GM18517 (cell line): Measurements from ENCODE around the gene FRAS1.
"Not testable (repeated sequence)": the region's sequence is repeated elsewhere in the genome, so short reads cannot be mapped to it uniquely, and the experiment has no call there.

ENCODE experiments used
- ATAC-seq: cut with Tn5 transposase; IDR thresholded peaks from one replicate; pipeline ENCODE4 v1.9.1; 2021; ENCODE audit warnings: mild to moderate bottlenecking, moderate library complexity; ENCODE audit not compliant: unreplicated experiment

Gene FRAS1

DNA sequence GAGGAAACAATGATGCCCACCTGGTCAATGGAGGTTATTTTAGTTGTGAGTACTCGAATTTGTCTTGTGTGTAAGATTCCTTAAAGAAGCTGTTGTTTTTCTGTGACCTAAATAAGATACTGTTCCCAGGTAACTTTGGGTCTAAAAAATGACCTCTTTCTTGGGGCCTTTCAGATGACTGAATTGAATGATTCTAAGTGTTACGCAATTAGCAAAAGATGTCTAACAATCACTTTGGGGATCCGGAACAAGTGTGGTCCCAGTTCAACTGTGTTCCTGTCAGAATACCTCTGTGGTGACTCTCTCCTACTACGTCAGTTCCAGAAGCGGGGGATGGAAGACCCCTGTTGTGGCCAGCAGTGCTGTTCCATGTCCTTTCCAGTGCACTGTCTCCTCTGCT lies 99.4 kb downstream of the FRAS1 start:
- no peak for ATAC-seq

DNA sequence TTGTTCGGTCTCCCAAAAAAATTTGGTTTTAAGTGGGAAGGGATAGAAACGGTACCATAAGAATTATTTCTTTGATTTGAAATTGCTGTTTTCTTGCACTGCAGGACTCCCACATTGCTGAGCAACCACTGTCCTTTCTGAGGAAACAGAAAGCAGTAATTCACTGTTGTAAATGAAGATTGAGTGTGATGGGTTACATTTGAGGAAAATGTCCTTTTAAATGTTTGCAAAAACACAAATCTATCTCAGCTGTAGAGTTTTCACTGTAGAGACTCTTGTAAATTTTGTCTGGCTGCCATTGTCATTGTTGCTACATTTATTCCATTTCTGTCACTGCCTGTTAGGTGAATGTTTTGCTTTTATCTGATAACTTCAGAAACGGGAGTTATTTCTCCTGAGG lies 105.2 kb downstream of the FRAS1 start:
- no peak for ATAC-seq

DNA sequence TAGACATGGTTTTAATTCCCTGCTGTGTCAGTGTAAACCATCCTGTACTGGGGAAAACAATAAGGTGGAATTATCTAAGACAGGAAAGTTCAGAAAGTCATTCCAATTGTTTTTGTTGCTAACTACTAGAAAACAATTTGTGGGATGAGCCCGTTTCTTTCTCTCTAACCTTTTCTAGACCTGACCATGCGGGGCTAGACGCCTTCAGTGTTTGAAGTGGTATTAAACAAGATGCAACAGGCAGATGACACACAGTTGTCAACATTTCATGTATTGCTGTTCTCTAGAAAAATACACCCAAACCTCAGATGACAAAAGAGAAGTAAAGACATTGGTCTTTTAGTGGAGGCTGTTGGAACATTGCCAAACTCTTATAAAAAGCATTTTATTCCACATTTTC lies 105.7 kb downstream of the FRAS1 start:
- no peak for ATAC-seq

DNA sequence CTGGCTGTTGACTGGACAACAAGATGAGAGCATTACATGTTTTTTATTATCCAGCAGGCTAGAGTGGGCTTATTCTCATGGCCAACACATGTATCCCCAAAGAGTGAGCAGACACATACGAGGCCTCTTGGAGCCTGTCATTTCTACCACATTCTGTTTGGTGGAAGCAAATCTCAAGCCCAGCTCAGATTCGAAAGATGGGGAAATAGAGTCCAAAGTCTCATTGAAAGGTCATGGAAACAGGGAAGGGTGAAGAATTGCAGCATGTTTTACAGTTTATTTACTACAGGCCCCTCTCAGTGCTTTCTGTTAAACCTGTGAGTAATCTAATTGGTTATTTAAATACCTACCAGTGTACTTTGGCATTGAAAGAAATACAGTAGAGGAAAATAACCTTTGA lies 108.6 kb downstream of the FRAS1 start:
- ATAC-seq, result no peak

DNA sequence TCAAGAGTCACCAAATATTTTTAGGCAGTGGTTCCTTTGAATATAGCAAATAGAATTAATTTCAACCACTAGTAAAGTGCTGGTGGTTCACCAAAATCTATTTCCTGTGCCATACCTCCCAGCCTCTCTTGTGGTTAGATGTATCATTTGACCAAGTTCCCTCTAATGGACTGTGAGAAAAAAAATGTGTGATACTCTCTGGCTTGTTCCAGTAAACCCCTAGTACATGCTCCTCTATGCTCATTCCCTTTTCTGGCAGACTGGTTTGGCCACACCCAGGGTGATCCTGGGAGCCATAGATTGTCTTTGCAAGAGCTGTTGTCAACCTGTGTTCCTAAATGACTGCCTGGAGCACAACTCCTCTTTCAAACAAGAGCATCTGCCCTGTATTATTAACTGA lies 109.5 kb downstream of the FRAS1 start:
- no peak for ATAC-seq

DNA sequence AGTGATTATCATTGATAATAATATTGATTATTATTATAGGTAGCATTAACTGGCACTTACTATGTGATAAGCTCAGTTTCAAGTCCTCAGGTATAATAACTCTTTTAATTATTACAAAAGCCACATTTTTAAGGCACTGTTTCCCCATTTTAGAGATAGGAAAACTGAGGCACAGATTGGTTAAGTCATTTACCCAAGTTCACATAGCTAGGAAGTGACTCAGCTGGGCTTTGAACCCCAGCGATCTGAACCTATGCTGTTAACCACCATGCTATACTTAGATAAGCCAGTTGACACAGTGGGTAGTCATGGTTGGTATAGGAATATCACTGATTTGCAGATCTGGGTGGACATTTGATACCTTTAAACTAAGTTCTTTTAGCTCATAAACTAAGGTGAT lies 110.4 kb downstream of the FRAS1 start:
- no peak for ATAC-seq

DNA sequence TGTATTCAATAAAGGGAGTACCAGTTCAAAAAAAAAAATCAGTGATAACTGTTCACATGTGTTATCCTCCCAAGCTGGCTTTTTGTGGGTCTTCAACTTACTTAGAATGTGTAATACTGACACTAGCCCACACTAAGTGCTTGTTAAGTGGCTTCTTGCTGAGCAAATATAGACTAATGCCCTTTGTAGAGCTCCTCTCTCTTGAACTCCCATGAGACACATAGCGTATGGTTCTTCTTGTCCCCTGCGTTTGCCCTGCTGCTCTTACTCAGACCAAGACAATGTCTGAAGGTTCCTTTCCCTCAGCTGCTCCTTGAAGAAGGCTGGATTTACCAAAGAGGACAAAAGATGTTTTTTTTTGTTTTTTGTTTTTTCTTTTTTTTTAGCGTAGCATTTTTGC lies 110.9 kb downstream of the FRAS1 start:
- ATAC-seq, result no peak

DNA sequence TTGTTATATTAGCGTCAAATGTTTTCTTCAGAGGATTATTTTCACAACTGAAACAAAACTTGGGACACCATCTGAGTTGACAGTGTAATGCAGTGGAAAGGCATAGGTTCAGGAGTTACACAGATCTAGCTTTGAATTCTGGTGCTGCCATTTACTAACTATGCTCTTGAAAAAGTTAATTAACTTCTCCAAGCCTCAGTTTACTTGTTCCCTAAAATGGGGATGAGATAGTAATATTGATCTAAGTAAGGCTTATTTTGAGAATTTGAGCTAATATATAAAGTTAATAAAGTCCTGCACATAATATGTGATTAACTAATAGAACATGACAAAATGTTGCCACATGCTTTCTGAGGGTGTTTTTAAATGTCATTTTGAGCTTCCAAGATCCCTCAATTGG lies 112.6 kb downstream of the FRAS1 start:
- ATAC-seq, result no peak

DNA sequence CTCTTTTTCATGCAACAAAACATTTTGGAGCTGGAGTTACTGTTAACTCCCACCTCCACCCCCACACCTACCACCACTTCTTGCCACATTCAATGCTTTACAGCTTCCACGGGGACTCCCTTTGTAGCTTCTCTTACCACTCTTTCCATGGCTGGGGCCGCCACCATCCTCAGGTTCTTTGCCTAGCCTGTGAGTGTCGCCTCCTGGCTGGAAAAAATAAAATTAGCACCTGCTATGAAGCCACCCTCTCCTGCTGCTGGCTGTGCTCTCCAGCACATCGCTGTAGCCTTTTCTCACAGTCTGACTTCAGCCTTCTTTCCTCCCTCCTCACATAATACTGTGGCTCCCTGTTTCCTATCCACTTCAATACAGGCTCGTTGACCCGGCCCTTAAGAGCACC lies 114.4 kb downstream of the FRAS1 start:
- no peak for ATAC-seq

DNA sequence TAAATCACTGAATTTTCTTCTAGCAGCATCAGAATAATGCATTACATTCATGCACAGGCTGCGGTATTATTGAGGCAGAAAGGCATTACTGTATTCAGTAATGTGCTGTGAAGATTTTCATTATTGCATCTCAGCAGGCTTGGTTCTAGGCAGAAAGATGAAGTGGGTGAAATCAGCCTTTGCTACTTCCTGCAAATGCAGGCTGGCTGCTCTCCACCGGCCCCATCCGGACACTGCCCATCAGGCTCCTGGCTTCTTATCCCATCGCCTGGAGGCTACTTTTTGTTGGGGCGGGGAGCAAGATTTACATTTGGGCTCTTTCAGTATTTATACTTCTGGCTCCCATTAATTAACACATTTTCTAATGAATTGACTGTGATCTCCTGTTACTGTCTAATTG lies 117.8 kb downstream of the FRAS1 start:
- no peak for ATAC-seq

DNA sequence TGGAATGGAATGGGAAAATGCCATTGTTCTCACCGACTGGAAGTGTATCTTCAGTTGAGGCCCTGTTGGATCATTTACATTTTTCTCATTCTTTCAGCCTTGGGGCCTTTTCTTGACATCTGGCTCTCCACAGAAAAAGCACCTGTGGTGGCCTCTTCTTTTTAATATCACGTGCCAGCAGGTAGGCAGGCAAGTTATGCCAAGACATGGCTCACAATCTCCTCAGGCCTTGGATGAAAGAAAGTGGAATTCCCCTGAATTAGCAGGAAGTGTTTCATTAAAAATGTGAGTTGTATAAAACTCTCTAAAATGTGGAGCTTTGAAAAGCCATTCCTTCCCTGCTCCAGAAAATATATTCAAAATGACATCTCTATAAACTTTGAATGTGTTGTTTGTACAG lies 122.1 kb downstream of the FRAS1 start:
- ATAC-seq, result no peak

DNA sequence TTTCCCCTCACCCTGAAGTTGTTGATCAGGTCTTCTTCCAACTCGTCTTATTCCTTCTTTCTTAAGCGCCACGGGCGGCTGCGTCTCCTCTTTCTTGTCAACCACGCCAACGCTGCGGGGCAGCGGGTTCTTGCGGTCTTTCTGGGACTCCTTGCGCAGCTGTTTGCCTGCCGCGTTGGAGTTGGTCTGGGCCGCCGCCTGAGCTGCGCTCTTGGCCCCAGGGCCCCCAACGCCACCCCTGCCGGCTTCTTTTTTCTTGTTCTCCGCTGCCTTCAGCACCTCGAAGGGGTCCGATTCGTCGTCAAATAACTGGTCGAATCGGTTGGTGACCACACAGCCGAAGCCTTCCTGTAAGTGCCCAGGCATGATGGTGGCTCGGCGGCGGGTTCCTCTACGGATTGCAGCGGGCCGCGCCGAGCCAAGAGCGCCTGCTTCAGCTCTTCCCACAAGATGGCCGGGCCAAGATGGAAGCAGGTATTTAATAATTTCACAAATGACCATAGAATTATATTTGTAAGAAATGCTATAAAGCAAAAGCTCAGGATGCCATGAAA lies 124.6 kb downstream of the FRAS1 start:
- ATAC-seq, result not testable (repeated sequence)

DNA sequence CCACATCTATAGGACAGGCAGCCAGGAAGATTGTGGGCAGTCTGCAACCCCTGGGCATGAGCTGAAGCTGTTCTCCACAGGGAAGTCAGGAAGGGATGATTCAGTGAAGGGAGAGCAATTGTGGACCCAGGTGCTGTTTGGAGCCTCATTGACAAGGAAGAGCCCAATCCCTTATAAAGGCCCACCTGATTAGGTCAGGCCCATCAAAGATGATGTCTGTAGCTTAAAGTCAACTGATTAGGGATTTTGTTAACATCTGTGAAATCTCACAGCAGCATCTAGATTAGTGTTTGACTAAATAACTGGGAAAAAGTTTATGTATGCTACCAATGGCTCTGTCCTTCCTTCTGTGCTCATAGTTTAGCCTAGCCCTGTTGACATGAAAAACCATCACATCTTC lies 127.5 kb downstream of the FRAS1 start:
- ATAC-seq, result no peak

DNA sequence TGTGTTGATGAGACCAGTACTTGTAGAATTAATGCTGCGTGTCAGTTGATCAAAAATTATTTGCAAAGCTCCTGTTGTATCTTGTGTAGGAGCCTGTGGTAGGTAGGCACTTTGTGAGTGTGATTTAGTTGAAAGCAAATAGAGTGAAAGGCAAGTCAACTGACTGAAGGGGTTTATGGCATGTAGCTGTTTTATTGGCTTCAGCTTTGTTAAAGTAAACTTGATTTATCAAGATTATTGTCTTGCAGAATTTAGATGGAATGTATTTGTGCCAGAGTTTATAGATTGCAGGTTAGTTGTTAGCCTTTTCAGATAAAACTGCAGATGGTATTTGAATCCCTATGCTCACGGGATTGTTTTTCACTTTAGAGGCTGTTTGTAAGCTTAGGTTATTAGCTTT lies 128.0 kb downstream of the FRAS1 start:
- ATAC-seq, result no peak

DNA sequence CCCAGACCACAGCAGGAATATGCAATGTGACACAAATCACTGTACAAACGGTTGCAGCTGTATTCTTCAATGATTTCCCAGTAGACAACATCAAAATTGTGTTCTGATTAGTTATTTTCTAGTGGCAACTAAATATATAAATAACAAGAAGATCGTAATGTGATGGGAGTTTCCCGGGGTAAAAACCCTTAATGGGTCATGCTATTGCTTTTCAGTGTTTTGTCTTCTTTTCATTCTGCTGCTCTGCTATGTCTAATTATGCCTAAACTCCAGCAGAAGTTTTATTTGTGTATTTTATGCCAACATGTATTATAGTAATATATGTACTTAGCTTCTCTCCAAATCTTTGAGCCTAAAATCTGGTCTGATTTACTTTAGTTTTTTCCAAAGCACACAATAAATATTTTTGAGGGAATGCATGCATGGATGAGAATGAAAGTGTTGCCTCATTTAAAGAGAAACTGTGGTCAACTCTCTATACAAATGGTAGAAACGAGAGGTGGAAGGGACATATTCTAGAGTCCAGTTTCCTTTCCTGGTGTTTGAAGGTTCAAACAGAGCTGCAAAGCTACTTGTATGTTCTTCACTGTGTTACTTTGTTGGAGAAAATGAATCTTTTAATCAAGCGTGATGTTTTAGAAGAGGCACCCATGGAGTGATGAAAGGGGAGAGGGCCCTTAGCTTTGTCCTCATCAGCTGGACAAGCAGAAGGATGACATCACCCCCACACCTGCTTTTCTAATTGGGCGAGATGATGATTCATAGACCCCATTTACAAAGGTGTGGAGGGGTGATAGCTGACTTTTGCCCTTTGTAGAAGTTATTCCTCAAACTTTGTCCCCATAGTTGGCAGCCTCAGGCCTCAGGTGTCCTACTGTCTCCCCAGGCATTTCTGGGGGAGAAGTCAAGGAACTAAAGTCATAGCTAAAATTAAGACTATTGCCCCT lies 129.7 kb downstream of the FRAS1 start:
- ATAC-seq, result no peak

DNA sequence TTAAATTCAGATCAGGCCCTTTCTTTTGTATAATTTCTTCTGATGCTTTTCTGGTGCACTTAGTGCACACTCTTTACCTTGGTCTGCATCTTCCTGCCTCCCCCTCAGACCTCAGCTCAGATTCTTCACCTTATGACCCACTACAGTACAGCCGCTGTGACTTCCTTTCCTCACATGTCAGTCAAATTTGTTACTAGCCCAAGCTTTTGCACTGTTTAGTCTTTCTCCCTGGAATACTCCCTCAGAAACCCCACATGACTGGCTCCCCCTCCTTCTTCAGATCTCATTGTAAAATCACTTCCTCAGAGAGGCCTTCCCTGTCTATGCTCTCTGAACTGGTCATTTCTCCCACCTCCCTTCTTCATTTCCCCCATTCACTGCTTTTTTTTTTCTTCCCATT lies 132.9 kb downstream of the FRAS1 start:
- no peak for ATAC-seq

DNA sequence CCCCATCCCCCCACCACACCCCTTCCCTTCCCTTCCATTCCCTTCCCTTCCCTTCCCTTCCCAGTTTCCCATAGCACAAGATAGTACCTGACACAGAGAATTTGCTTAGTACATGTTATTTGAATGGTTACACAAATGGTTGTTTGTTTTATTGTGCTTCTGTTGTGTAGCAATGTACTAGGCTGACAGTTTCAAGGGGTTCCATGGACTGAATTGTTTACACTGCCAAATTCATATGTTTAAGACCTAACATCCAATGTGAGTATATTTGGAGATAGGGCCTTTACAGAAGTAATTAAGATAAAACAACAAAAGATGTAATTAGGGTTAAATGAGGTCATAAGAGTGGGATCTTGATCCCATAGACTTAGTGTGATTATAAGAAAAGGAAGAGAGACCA lies 133.5 kb downstream of the FRAS1 start:
- no peak for ATAC-seq

DNA sequence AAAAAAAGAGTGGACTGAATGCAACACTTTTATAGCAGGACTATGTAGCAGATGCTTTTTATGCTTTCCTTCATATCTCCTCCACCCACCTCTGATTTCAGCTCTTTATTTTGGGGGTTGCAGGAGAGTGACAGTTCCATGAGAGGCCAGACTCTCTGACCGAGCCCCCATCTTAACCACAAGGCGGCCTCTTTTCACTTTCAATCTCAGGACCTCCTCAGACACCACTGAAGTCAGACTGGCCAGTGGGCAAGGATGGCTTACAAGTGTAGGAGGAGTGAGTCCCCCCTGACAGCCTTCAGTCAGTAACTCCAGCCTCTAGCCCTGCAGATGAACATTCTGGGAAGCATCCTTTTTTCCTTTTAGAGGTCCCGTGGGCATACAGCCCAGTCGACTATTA lies 140.8 kb downstream of the FRAS1 start:
- no peak for ATAC-seq

DNA sequence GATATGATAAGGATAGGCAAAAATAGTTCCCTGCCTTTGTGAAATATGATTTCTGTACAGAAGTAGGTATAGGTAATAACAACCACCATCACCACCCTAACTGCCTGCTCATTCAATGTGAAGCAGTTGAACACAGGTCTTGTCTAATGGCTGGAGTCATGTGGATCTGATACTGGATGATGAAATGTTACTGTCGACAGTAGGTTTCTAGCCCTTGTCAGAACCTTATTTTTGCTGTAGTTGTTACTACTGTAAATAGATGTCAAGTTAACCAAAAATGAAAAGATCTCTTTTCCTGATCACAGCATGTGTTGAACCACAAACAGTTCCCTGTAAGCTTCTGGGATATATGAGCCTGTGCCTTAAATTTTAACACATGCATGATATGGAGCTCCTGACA lies 142.9 kb downstream of the FRAS1 start:
- ATAC-seq, result no peak

DNA sequence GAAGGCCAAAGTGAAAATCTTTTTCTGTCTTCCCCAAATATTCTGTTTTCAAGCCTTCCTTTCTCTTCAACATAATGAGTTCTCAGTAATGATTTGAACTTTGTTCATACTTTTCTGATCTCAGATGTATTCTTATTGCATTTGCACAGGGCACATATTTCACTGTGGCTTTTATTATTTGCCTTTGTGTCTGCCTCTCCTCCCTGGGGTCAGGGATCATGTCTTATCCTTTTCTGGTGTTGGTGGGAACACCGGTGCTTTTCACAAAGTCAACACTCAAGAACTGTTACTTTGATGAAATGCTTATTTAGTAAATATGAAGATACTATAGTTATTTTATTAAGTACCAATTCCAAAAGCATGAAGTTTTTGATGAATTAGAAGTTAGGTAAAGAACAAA lies 143.8 kb downstream of the FRAS1 start:
- ATAC-seq, result no peak

DNA sequence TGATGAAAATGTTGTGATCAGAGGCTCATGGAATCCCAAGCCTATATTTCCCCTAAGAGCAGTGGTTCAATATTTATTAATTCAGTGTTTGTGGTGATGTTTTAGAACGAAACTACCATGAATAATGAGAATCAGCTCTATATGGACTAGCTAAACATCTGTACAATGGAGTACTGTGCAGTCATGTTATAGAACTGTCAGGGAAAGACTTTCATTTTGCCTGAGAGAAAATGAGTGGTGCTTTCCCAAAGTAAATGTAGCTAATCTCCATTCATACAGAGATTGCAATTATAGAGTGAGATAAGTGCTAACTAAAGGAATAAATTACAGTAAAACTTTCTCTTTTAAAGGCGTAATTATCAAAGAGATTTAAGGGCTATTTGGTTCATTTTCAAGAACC lies 147.1 kb downstream of the FRAS1 start:
- no peak for ATAC-seq

DNA sequence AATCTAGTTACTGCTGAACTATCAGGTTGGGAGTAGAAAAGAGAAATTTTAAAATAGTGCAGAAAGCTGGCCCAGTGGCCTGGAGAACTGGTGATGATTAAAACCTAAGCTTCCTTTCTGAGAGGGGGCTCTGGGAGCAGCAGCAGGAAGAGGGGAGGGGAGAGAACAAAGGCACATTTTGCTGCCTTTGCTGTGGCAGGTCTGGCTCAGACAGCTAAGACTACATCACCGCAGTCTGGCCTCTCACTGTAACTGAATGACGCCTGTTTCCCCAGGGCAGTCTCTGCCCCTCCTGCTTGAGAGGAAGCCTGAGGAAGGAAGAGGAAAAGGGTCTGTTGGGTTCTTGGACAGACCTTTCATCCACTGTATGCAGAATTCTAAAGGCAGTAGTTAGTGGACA lies 148.5 kb downstream of the FRAS1 start:
- ATAC-seq, result no peak

DNA sequence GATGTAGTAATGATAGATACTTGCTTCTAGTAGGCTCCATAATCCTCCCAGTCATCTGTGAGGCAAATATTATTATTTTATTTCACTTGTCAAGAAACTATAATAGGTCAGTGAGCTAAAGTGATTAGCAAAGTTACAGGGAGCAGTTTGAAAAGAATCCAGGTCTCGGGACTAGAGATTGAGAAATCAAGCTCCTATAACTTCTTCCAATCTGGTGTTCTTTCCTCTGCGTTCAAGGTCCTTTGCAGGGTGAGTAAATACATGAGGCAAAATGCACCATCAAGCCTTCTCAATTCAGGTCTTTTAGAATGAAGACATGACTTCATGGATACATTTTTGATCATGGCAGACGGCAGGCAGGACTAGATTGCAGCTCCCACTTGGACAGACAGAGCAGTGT lies 150.4 kb downstream of the FRAS1 start:
- ATAC-seq, result no peak
